AG09319 (cell line): Measurements from ENCODE around the gene MFAP5.

Experiments
- DNase-seq: peaks from one replicate; pipeline ENCODE4 v3.0.0-alpha.2; 2010; ENCODE audit warnings: low read depth; ENCODE audit errors: extremely low read depth
- TF ChIP-seq, protein P1 (sequence below): IDR thresholded peaks from 2 replicates; pipeline ENCODE4 v1.5.1; 2011; ENCODE audit warnings: low read depth, mild to moderate bottlenecking, inconsistent platforms, low read length, moderate library complexity

Gene MFAP5

DNA sequence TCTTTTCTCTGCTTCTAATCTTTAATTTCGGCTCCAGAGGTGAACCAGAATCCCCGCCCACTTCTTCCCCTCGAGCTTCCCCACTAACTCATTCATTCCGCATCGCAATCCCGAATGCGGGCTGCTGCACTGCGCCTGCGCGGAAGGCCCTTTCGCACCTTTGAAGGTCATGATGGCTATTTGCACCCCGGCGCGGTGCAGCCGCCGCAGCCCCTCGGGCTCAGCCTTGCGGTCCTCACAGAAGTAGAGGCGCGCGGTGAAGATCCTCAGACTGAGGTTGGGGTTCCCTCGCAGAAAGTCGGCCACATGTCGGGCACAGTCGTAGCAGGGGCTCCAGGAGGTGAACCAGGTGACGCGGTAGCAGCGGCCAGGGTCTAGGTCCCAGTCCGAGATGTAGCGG, 57.6 kb downstream of the MFAP5 start:
- TF ChIP-seq, protein P1, sequence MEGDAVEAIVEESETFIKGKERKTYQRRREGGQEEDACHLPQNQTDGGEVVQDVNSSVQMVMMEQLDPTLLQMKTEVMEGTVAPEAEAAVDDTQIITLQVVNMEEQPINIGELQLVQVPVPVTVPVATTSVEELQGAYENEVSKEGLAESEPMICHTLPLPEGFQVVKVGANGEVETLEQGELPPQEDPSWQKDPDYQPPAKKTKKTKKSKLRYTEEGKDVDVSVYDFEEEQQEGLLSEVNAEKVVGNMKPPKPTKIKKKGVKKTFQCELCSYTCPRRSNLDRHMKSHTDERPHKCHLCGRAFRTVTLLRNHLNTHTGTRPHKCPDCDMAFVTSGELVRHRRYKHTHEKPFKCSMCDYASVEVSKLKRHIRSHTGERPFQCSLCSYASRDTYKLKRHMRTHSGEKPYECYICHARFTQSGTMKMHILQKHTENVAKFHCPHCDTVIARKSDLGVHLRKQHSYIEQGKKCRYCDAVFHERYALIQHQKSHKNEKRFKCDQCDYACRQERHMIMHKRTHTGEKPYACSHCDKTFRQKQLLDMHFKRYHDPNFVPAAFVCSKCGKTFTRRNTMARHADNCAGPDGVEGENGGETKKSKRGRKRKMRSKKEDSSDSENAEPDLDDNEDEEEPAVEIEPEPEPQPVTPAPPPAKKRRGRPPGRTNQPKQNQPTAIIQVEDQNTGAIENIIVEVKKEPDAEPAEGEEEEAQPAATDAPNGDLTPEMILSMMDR: no peak
- no peak for DNase-seq

DNA sequence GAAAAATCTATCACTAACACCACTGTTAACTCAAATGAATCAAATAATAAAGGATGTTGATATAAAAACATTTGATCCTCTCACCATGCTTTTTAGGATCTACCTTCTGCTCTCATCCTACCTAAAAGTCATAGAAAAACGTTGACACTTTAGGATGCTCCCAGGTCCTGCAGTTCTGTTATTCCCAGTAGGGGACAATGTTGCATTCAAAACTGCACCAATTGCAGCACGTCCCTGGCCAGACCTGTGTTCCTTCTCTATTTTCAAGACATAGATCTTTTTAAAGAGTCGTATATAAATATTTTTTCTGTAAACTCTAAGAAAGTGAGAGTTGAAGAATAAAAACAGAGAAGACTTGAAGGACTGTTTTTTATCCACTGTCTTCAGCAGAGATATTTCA, 58.8 kb downstream of the MFAP5 start:
- DNase-seq: no peak
- TF ChIP-seq, protein P1: no peak

DNA sequence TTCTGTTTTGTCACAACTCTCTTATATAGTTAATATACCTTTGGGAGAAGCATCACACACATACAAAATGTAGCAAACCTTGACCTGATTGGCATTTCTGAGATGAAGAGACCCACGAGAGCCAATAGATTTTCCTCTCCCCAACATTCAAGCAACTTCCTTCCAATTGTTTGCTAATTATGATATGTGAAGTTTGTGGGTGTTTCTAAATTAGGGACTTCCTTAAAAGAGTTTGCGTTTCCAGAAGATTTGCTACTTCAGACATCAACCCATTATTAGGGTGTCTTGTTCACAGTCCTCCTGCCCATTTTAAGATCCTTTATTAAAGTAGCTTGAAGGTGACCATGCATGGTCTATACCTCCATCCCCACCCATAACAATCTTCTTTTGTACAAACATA, 59.3 kb downstream of the MFAP5 start:
- TF ChIP-seq, protein P1: no peak
- no peak for DNase-seq

DNA sequence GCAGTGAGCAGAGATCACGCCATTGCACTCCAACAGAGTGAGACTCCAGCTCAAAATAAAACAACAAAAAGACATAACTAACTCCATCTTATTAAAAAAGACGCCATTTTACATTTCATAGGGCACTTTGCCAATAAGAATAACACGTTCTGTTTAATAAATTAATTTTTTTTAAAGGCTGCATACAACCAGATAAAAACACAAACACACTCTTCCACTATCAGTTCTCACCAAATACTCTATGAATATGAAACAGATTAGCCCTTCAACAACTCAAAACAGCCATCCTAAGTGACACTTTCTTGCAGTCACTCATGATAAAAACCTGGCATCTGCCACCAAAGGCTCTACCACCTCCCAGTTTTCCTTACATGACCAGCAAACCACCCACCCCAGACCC, 66.1 kb downstream of the MFAP5 start:
- TF ChIP-seq, protein P1: no peak
- no peak for DNase-seq
